Uterus (tissue), 4 donors: Measurements from ENCODE around the gene SLC22A23. TPM values are rescaled to one million over a fixed set of nuclear protein-coding genes. Genes with fewer than 3 reads are reported as not detected.

Experiments used
- DNase-seq, 2 donors: peaks; one replicate each; pipeline ENCODE4 v3.0.0-alpha.2; 2019 to 2020
- H3K27ac ChIP-seq, 2 donors: fragments of 200-600 bp; sonication (generic); 1 replicate in 1 of 2; 2 replicates in 1 of 2; pipeline ENCODE4 v1.5.1; 2016 to 2018
- H3K27me3 ChIP-seq, 2 donors: fragments of 200-600 bp; sonication (generic); one replicate each; pipeline ENCODE4 v1.5.1; 2018 to 2019; ENCODE audit warnings: control low read depth in 1 of 2
- H3K36me3 ChIP-seq, 2 donors: fragments of 200-600 bp; sonication (generic); one replicate each; pipeline ENCODE4 v1.5.1; 2019; ENCODE audit warnings: control low read depth in 1 of 2
- H3K4me1 ChIP-seq, 2 donors: fragments of 200-600 bp; sonication (generic); one replicate each; pipeline ENCODE4 v1.5.1; 2018 to 2019; ENCODE audit warnings: control low read depth in 1 of 2
- H3K4me3 ChIP-seq, 2 donors: fragments of 200-600 bp; sonication (generic); 1 replicate in 1 of 2; 2 replicates in 1 of 2; pipeline ENCODE4 v1.5.1; 2018 to 2019; ENCODE audit warnings: mild to moderate bottlenecking in 1 of 2
- H3K9me3 ChIP-seq, 2 donors: fragments of 200-600 bp; sonication (generic); one replicate each; pipeline ENCODE4 v1.5.1; 2019; ENCODE audit warnings: control low read depth in 1 of 2
- POLR2A ChIP-seq, 2 donors: fragments of 450-650 bp; IDR thresholded peaks; one replicate each; pipeline ENCODE4 v1.6.1; 2016; ENCODE audit warnings: antibody characterized with exemption in 2 of 2, mild to moderate bottlenecking in 1 of 2, moderate library complexity in 1 of 2
- intact Hi-C: fragments of 100-400 bp; cut with DNase I; formaldehyde crosslinking; loops from one replicate; pipeline ENCODE4 v1.15.1; 2023; ENCODE audit warnings: low total_unique reads
- total RNA-seq, 4 donors: library from RNA; depleted of rRNA in 3 of 4; stranded (reverse); fragments of >200 nt in 3 of 4; gene quantifications; one replicate each; pipeline versions ENCODE4 v1.1.0 to v1.2.4, GENCODE V29; 2014 to 2023
- TF ChIP-seq, protein P1 (sequence below), 4 experiments: fragments of 200-600 bp in 2 of 4; fragments of 450-650 bp in 2 of 4; sonication (generic) in 2 of 4; IDR thresholded peaks; one replicate each; pipeline ENCODE4 v1.5.1; 2016 to 2019; ENCODE audit warnings: antibody characterized with exemption in 4 of 4, mild to moderate bottlenecking in 2 of 4, moderate library complexity in 1 of 4
- donor health status: DM: yes; HTN: yes; CAD: no.

Gene SLC22A23
- total RNA-seq, 4 donors from 2014 or later: 5.4 to 27.6 (median 9.7) TPM

DNA sequence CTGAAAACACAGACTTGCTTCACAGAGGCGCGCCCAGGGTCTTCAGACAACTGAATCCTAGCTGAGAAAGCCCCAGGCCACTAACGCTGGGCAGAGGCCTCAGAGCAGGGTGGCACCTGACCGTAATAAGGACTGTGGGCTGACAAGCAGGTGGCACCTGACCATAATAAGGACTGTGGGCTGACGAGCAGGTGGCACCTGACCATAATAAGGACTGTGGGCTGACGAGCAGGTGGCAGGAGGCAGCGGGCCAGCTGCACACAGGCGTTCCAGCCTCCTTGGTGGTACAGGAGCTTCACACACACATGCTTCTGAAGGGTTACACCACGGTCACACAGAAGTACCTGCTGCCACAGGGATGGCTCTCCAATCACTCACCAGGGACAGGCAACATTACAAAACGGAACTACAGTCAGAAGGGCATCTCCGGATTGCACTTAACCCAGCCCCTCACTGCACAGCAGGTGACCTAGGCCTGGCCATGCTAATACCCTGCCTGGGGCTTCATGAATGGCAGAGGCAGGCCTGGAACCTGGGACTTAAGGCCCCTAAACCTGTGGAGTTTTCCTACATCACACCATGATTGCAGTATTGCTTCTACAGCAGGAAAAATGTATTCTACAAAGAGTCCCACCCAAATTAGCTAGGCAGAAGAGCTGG lies 147.3 kb downstream of the SLC22A23 start:
- DNase-seq: no peak
- no peaks in the 10 kb centered on the region for H3K4me1 ChIP-seq
- intact Hi-C loops: no loop called here
- no peak overlapping the region for H3K27ac ChIP-seq
- H3K36me3 ChIP-seq: no peaks in the 10 kb centered on the region
- no peaks in the 10 kb centered on the region for H3K27me3 ChIP-seq
- H3K4me3 ChIP-seq: no peak overlapping the region
- H3K9me3 ChIP-seq: no peaks in the 10 kb centered on the region
- no peak for TF ChIP-seq POLR2A (IDR thresholded peaks at IDR 0.05)
- TF ChIP-seq, protein P1, sequence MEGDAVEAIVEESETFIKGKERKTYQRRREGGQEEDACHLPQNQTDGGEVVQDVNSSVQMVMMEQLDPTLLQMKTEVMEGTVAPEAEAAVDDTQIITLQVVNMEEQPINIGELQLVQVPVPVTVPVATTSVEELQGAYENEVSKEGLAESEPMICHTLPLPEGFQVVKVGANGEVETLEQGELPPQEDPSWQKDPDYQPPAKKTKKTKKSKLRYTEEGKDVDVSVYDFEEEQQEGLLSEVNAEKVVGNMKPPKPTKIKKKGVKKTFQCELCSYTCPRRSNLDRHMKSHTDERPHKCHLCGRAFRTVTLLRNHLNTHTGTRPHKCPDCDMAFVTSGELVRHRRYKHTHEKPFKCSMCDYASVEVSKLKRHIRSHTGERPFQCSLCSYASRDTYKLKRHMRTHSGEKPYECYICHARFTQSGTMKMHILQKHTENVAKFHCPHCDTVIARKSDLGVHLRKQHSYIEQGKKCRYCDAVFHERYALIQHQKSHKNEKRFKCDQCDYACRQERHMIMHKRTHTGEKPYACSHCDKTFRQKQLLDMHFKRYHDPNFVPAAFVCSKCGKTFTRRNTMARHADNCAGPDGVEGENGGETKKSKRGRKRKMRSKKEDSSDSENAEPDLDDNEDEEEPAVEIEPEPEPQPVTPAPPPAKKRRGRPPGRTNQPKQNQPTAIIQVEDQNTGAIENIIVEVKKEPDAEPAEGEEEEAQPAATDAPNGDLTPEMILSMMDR (IDR thresholded peaks at IDR 0.05): no peak

DNA sequence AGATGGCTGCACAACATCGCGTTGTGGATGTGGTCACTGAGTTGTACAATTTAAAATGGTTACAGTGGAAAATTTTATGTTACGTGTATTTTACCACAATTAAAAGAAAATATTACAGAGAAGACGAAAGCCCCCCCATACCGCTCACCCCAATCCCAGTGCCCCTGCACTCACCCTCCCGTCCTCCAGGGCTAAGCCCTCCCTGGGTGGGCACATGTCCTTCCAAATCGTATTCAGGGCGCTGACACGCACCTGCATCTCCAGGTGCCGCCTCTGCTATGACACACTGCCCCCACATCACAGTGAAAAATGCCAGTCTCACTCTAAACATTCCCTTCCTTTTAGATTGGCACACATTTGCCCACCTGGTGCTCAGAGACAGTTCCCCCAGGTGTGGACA lies 148.7 kb downstream of the SLC22A23 start:
- H3K4me3 ChIP-seq: no peak overlapping the region
- TF ChIP-seq POLR2A (IDR thresholded peaks at IDR 0.05): no peak
- TF ChIP-seq, protein P1 (IDR thresholded peaks at IDR 0.05): no peak
- H3K27me3 ChIP-seq: no peaks in the 10 kb centered on the region
- H3K36me3 ChIP-seq: no peaks in the 10 kb centered on the region
- no peak overlapping the region for H3K27ac ChIP-seq
- no peaks in the 10 kb centered on the region for H3K4me1 ChIP-seq
- peak in 1 of 2 donors; percentile 8 for DNase-seq
- H3K9me3 ChIP-seq: no peaks in the 10 kb centered on the region
- intact Hi-C loops: no loop called here

DNA sequence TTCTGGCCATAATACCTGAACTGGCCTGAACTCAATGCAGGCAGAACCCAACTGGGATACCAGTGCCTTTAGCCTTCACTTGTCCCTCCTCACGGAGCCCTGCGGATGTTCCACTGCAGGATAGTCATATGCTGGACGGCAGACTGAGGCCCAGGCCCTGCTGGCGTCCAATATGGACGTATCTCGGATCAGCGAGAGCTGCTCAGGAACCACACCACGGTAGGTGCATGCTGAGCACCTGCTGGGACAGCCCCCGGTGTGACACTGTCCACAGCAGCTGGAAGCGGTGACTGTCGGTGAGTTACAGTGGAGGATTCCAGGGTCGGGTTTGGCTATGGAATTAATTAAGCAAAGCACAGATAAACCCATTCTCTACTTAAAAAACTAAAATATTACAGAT lies 149.4 kb downstream of the SLC22A23 start:
- no peak overlapping the region for H3K4me3 ChIP-seq
- TF ChIP-seq, protein P1 (IDR thresholded peaks at IDR 0.05): no peak
- no peak for TF ChIP-seq POLR2A (IDR thresholded peaks at IDR 0.05)
- no peaks in the 10 kb centered on the region for H3K36me3 ChIP-seq
- H3K9me3 ChIP-seq: no peaks in the 10 kb centered on the region
- no peaks in the 10 kb centered on the region for H3K4me1 ChIP-seq
- H3K27ac ChIP-seq: no peak overlapping the region
- DNase-seq: peak in 1 of 2 donors; percentile 9
- intact Hi-C loops: no loop called here
- no peaks in the 10 kb centered on the region for H3K27me3 ChIP-seq

DNA sequence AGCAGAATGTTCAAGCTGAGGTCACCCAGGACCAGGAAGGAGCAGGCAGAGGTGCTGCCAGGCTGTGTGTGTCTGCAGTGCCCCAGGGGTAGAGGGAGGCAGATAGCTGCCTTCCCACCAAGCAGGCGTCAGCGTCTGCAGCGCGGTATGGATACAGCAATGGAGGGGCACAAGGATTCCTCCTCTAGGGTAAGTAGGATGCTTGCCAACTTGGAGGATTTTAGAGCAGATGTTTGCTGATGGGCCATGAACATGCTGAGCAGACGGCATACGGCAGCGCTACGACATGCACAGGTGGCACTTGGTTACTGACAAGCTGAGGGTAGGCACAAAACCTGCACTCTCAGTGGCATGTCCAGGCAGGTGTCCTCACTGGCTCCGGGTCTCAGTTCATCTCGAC lies 150.0 kb downstream of the SLC22A23 start:
- intact Hi-C loops: no loop called here

DNA sequence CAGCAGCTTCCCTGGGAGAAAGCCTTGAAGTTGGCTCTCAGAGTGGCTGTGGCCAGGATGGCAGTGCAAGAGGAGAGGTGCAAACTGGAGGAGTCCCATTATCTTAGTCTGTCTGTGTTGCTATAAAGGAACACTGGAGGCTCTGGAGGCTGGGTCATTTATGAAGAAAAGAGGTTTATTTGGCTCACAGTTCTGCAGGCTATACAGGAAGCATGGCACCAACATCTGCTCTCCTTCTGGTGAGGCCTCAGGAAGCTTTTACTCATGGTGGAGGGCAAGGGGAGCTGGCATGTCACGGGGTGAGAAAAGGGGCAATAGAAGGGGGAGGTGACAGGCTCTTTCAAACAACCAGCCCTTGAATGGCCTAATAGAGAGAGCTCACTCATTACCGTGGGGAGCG lies 151.0 kb downstream of the SLC22A23 start:
- TF ChIP-seq, protein P1 (IDR thresholded peaks at IDR 0.05): no peak
- no peak for TF ChIP-seq POLR2A (IDR thresholded peaks at IDR 0.05)
- no peaks in the 10 kb centered on the region for H3K27me3 ChIP-seq
- peak in 1 of 2 donors; percentile 1 for DNase-seq
- H3K27ac ChIP-seq: no peak overlapping the region
- intact Hi-C loops: no loop called here
- H3K9me3 ChIP-seq: no peaks in the 10 kb centered on the region
- H3K36me3 ChIP-seq: no peaks in the 10 kb centered on the region
- H3K4me1 ChIP-seq: no peaks in the 10 kb centered on the region
- no peak overlapping the region for H3K4me3 ChIP-seq

More for the DNA sequence above, 150.0 kb downstream of the SLC22A23 start:
- Histone ChIP-seq H3K27me3 (no peaks in the 10 kb centered on the region), H3K27ac (no peak overlapping the region), H3K4me3 (no peak overlapping the region), H3K9me3 (no peaks in the 10 kb centered on the region), H3K4me1 (no peaks in the 10 kb centered on the region), H3K36me3 (no peaks in the 10 kb centered on the region)
- peak in 1 of 2 donors; percentile 6 for DNase-seq
- TF ChIP-seq POLR2A (IDR thresholded peaks at IDR 0.05): no peak
- TF ChIP-seq, protein P1 (IDR thresholded peaks at IDR 0.05): no peak
